Measurements from ENCODE around the gene TMEM165. TPM values are rescaled to one million over a fixed set of nuclear protein-coding genes. Genes with fewer than 3 reads are reported as not detected.

TMEM165 gene
- total RNA-seq, 1 donor, result 186 TPM

DNA sequence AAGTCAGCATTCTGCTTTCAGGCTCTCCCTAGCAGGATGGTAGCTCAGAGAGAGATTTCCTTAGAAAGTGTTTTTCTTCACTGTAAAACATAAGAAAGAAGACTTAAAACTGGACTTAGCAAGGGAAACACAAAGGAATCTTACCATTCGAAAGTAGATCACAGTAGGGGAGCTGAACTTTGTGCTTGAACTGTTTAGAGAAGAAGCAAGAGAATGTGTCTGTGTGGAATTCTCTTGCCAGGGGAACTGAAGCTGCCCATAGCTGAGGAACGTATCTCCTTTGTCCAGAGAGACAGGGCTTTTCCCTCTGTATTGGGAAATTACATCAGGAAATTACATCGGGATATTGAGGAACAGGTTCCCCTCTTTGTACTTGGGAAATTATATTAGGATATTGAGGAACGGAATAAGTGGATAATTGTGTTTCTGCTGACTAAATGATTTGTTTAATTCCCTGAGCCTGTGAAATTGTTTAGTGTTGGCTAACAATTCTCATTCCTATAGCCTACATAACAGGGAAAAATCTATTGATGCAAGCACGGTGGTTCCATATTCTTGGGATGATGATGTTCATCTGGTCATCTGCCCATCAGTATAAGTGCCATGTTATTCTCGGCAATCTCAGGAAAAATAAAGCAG, 28.6 kb upstream of the TMEM165 start:
- H3K4me3 ChIP-seq (ENCODE audit: low read depth, low read length), result no peak overlapping the region
- TF ChIP-seq, protein P1, sequence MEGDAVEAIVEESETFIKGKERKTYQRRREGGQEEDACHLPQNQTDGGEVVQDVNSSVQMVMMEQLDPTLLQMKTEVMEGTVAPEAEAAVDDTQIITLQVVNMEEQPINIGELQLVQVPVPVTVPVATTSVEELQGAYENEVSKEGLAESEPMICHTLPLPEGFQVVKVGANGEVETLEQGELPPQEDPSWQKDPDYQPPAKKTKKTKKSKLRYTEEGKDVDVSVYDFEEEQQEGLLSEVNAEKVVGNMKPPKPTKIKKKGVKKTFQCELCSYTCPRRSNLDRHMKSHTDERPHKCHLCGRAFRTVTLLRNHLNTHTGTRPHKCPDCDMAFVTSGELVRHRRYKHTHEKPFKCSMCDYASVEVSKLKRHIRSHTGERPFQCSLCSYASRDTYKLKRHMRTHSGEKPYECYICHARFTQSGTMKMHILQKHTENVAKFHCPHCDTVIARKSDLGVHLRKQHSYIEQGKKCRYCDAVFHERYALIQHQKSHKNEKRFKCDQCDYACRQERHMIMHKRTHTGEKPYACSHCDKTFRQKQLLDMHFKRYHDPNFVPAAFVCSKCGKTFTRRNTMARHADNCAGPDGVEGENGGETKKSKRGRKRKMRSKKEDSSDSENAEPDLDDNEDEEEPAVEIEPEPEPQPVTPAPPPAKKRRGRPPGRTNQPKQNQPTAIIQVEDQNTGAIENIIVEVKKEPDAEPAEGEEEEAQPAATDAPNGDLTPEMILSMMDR (IDR thresholded peaks at IDR 0.05; ENCODE audit: insufficient read depth, low read depth, low read length), result no peak
- no peak for DNase-seq (ENCODE audit: low read depth)

DNA sequence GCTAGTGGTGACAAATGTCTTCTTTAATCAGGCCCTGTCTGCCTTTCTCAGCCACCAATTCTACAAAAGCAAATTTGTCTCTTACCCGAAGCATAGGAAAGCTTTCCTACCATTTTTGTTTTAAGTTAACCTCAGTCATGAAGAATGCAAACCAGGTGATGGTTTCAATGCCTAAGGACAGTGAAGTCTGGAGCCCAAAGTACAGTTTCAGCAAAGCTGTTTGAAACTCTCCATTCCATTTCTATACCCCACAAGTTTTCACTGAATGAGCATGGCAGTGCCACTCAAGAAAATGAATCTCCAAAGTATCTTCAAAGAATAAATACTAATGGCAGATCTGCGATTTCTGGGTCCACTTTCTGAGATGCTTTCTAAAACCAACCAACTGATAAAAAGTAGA, 25.8 kb upstream of the TMEM165 start:
- no peak for DNase-seq (ENCODE audit: low read depth)
- TF ChIP-seq, protein P1 (IDR thresholded peaks at IDR 0.05; ENCODE audit: insufficient read depth, low read depth, low read length), result no peak
- H3K4me3 ChIP-seq (ENCODE audit: low read depth, low read length), result no peak overlapping the region

GRCh38 chr4:55372259-55372658, 23.5 kb upstream of the TMEM165 start:
- DNase-seq (ENCODE audit: low read depth), result peak; percentile 86
- no peak overlapping the region for H3K4me3 ChIP-seq (ENCODE audit: low read depth, low read length)
- TF ChIP-seq, protein P1 (IDR thresholded peaks at IDR 0.05; ENCODE audit: insufficient read depth, low read depth, low read length), result no peak

DNA sequence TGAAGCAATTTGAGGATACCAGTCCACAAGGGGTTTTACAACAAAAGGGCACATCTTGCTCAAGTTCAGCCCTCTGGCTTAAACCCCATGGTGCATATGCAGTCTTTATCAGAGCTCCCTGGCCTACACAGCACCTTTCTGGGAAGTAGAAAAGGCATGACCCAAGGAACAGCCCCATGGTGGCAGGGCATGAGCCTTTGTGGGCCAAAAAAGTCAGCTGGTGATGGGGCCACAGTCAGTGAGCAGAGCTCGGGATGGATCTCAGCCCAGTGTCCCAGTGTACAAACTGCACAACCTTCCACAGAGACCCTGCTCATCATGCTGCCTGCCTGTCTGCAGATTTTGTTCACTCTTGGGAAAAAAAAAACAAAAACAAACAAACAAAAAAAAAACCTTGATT, 22.3 kb upstream of the TMEM165 start:
- no peak for DNase-seq (ENCODE audit: low read depth)
- no peak overlapping the region for H3K4me3 ChIP-seq (ENCODE audit: low read depth, low read length)
- TF ChIP-seq, protein P1 (IDR thresholded peaks at IDR 0.05; ENCODE audit: insufficient read depth, low read depth, low read length), result no peak

DNA sequence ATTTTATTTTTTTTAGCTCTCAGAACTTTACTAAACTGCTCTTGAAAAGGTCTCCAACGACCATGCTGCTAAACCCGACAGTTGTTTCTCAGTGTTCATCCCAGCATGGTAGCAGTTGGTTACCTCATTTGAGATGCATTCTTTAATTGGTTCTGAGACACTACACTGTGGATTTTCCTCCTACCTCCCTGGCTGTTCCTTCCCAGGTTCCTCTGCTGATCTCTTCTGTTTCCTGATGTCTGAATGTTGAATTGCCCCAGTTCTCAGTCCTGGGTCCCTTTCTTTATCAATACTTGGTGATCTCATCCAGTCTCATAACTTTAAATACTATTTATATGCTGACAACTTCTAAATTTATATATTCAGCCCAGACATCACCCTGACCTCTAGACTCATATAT, 19.1 kb upstream of the TMEM165 start:
- no peak overlapping the region for H3K4me3 ChIP-seq (ENCODE audit: low read depth, low read length)
- TF ChIP-seq, protein P1 (IDR thresholded peaks at IDR 0.05; ENCODE audit: insufficient read depth, low read depth, low read length), result no peak
- DNase-seq (ENCODE audit: low read depth), result no peak

DNA sequence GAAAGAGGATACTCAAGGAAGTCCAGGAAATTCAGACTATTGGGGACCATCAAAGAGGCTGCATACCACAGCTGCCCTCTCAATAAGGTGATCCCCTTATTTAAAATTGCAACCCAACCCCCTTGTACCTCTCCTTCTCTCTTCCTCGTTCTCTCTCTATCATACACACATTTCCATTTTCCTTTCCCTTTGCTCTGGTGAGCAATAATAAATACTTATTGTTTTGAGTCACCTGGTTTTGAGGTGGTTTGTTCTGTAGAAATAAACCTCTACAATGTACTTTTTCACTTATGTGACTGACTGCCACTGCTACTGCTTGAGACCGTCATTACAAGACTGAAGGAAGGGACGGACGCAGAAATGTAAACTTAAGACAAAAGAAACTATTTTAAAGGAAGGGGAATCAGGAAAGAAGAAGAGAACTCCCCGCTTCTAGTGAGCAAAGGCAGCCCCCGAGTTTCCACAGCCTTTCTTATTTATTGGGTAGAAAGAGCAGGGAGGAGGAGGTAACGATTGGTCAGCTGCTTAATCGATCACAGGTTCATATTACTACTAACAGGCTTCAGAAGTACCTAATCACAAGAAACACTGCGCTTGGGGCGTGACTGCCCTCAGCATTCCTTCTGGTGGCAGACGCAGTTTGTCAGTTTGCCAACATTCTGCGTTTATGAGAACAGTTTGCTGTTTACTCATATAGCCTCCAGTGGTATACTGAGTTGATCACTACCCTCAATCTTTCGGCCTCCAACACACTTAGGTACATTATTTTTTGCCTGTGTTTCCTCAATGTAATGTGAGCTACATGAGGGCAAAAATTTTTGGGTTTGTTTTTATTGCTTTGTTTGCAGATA, 16.9 kb upstream of the TMEM165 start:
- H3K4me3 ChIP-seq (ENCODE audit: low read depth, low read length), result no peak overlapping the region
- TF ChIP-seq, protein P1 (IDR thresholded peaks at IDR 0.05; ENCODE audit: insufficient read depth, low read depth, low read length), result no peak
- DNase-seq (ENCODE audit: low read depth), result peak; percentile 49

All from fibroblast of villous mesenchyme (primary cell).